GM23338 (cell line): ENCODE measurements around the gene AFF2.

Source experiments
- CREB1 ChIP-seq: fragments of 250-450 bp; sonication (Bioruptor Pico); IDR thresholded peaks from 2 replicates; pipeline ENCODE4 v1.5.0; 2020; ENCODE audit warnings: low read depth, mild to moderate bottlenecking, moderate library complexity
- CTCF ChIP-seq, 2 experiments: fragments of 200-600 bp in 1 of 2; sonication (generic) in 1 of 2; conservative IDR thresholded peaks; 2 replicates each; pipeline versions ENCODE4 v1.5.1 to v1.6.1; 2016 to 2017; ENCODE audit warnings: antibody characterized with exemption in 2 of 2, low read depth in 2 of 2, mild to moderate bottlenecking in 2 of 2, moderate library complexity in 1 of 2
- EZH2 ChIP-seq: fragments of 200-600 bp; sonication (generic); IDR thresholded peaks from one replicate; pipeline ENCODE4 v1.8.0; 2017; ENCODE audit warnings: antibody characterized with exemption, mild to moderate bottlenecking, low read depth; ENCODE audit not compliant: unreplicated experiment
- EZH2phosphoT487 ChIP-seq: fragments of 200-600 bp; sonication (generic); IDR thresholded peaks from one replicate; pipeline ENCODE4 v1.8.1; 2018; ENCODE audit warnings: antibody characterized with exemption; ENCODE audit not compliant: unreplicated experiment
- JUNB ChIP-seq: IDR thresholded peaks from one replicate; pipeline ENCODE4 v1.6.1; 2016; ENCODE audit warnings: antibody characterized with exemption; ENCODE audit not compliant: unreplicated experiment
- NANOG ChIP-seq: IDR thresholded peaks from 2 replicates; pipeline ENCODE4 v1.6.1; 2016; ENCODE audit warnings: antibody characterized with exemption, borderline replicate concordance
- POLR2AphosphoS5 ChIP-seq: IDR thresholded peaks from 2 replicates; pipeline ENCODE4 v1.6.1; 2016; ENCODE audit warnings: antibody characterized with exemption, low read depth
- REST ChIP-seq: IDR thresholded peaks from one replicate; pipeline ENCODE4 v1.6.1; 2018; ENCODE audit warnings: antibody characterized with exemption; ENCODE audit not compliant: unreplicated experiment
- STAT1 ChIP-seq: IDR thresholded peaks from one replicate; pipeline ENCODE4 v1.6.1; 2016; ENCODE audit warnings: antibody characterized with exemption; ENCODE audit not compliant: unreplicated experiment
- ZNF114 ChIP-seq: fragments of 250-450 bp; sonication (Bioruptor Pico); IDR thresholded peaks from 2 replicates; pipeline ENCODE4 v1.5.0; 2020; ENCODE audit warnings: mild to moderate bottlenecking, moderate library complexity
- ZNF331 ChIP-seq: fragments of 250-450 bp; sonication (Bioruptor Pico); IDR thresholded peaks from 2 replicates; pipeline ENCODE4 v1.5.0; 2020; ENCODE audit warnings: low read depth, mild to moderate bottlenecking, moderate library complexity
- TF ChIP-seq, protein P1 (sequence below): fragments of 250-450 bp; sonication (Bioruptor Pico); IDR thresholded peaks from 2 replicates; pipeline ENCODE4 v1.5.0; 2020; ENCODE audit warnings: mild to moderate bottlenecking, moderate library complexity

- TF ChIP-seq CTCF (conservative IDR thresholded peaks at IDR 0.05; ENCODE audit: low read depth in 2 of 2) (no peak), EZH2 (no peak), JUNB (no peak), POLR2AphosphoS5 (no peak), CREB1 (no peak), STAT1 (no peak), ZNF331 (CRISPR knock-in tag) (no peak), EZH2phosphoT487 (no peak), REST (no peak), ZNF114 (no peak), NANOG (no peak)
- TF ChIP-seq, protein P1, sequence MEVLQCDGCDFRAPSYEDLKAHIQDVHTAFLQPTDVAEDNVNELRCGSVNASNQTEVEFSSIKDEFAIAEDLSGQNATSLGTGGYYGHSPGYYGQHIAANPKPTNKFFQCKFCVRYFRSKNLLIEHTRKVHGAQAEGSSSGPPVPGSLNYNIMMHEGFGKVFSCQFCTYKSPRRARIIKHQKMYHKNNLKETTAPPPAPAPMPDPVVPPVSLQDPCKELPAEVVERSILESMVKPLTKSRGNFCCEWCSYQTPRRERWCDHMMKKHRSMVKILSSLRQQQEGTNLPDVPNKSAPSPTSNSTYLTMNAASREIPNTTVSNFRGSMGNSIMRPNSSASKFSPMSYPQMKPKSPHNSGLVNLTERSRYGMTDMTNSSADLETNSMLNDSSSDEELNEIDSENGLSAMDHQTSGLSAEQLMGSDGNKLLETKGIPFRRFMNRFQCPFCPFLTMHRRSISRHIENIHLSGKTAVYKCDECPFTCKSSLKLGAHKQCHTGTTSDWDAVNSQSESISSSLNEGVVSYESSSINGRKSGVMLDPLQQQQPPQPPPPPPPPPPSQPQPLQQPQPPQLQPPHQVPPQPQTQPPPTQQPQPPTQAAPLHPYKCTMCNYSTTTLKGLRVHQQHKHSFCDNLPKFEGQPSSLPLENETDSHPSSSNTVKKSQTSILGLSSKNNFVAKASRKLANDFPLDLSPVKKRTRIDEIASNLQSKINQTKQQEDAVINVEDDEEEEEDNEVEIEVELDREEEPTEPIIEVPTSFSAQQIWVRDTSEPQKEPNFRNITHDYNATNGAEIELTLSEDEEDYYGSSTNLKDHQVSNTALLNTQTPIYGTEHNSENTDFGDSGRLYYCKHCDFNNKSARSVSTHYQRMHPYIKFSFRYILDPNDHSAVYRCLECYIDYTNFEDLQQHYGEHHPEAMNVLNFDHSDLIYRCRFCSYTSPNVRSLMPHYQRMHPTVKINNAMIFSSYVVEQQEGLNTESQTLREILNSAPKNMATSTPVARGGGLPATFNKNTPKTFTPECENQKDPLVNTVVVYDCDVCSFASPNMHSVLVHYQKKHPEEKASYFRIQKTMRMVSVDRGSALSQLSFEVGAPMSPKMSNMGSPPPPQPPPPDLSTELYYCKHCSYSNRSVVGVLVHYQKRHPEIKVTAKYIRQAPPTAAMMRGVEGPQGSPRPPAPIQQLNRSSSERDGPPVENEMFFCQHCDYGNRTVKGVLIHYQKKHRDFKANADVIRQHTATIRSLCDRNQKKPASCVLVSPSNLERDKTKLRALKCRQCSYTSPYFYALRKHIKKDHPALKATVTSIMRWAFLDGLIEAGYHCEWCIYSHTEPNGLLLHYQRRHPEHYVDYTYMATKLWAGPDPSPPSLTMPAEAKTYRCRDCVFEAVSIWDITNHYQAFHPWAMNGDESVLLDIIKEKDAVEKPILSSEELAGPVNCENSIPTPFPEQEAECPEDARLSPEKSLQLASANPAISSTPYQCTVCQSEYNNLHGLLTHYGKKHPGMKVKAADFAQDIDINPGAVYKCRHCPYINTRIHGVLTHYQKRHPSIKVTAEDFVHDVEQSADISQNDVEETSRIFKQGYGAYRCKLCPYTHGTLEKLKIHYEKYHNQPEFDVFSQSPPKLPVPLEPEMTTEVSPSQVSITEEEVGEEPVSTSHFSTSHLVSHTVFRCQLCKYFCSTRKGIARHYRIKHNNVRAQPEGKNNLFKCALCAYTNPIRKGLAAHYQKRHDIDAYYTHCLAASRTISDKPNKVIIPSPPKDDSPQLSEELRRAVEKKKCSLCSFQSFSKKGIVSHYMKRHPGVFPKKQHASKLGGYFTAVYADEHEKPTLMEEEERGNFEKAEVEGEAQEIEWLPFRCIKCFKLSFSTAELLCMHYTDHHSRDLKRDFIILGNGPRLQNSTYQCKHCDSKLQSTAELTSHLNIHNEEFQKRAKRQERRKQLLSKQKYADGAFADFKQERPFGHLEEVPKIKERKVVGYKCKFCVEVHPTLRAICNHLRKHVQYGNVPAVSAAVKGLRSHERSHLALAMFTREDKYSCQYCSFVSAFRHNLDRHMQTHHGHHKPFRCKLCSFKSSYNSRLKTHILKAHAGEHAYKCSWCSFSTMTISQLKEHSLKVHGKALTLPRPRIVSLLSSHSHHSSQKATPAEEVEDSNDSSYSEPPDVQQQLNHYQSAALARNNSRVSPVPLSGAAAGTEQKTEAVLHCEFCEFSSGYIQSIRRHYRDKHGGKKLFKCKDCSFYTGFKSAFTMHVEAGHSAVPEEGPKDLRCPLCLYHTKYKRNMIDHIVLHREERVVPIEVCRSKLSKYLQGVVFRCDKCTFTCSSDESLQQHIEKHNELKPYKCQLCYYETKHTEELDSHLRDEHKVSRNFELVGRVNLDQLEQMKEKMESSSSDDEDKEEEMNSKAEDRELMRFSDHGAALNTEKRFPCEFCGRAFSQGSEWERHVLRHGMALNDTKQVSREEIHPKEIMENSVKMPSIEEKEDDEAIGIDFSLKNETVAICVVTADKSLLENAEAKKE = no peak
These were observed 479.4 kb downstream of the AFF2 start for GRCh38 chrX:148979786-148980185.
